HUDEP-2 (cell line): ENCODE data around the gene SEC14L1.

ENCODE experiments used
- DNase-seq, 76 experiments: peaks; one replicate each; lab custom pipeline; 2025; ENCODE audit not compliant: unreplicated experiment in 76 of 76; lab: John Stamatoyannopoulos, UW

SEC14L1 gene

DNA sequence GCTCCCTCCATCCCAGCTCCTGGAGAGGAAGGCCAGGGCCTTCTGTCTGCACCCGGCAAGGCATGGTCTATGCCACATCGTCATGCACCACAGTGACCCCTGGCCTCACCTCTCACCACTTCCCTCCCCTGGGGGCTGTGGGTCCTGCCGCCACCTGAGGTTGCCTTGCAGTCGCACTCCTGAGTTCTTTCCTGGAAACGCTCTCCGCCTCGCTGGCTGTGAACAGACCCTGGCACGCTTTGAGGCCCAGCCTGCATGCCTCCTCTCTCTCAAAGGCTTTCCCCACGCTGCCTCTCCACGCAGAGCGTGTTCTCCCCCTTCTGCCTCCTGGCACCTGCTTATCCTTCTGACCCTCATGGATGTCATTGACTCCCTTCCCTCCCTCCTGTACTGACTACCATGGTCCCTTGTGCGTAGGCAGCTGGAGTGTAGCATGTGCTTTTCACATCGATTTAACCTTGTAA is 45.4 kb downstream of the SEC14L1 start:
- DNase-seq: no peak

- DNase-seq: no peak
Observed at GRCh38 chr17:77188084-77189066, 47.6 kb downstream of the SEC14L1 start.

DNA sequence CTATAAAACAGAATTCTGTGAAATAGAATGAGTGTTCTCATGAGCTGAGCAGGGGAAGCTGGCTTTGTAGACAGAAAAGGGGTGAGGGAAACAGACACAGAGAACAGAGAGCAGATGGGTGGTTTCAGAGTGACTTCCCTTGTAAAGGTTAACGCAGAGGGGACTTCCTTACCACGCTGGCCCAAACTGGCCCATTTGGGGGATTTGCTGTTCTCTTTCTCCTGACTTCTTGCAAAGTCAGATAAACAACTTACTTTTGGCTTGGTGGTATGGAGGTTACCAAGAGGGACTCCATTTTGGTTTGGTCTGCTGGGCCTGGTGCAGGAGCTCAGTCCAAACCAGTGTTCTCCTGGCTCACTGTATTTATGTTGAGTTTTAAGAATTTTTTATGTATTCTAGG is 48.4 kb downstream of the SEC14L1 start:
- no peak for DNase-seq

GRCh38 chr17:77190576-77190975 is 49.8 kb downstream of the SEC14L1 start:
- no peak for DNase-seq

DNA sequence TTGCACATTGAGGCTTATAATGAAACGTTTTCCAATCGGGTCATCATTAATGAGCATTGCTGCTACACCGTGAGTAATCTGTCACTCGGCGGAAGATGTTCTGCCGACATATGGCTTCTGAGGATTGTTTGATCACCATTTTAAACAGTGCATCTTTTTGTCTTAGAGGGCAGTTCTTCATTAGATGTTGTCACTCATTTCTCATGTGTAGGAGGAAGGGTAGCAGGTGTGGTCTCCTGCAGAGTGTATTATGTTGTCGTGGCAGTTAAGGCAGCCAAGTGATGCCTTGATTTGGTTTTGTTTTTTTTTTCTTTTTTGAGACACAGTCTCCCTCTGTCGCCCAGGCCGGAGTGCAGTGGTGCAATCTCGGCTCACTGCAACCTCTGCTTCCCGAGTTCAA is 50.5 kb downstream of the SEC14L1 start:
- no peak for DNase-seq

- no peak for DNase-seq
Observed at GRCh38 chr17:77193653-77194052, 52.9 kb downstream of the SEC14L1 start.

DNA sequence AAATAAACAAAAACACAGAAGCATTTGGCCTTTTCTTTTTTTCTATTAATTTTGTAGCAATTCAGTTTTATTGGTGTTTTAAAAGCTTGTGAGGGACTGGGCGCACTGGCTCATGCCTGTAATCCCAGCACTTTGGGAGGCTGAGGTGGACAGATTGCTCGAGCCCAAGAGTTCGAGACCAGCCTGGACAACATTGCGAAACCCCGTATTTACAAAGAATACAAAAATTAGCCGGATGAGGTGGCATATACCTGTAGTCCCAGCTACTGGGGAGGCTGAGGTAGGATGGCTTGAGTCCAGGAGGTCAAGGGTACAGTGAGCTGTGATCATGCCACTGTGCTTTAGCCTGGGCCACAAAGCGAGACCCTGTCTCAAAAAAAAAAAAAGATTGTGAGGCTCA is 53.4 kb downstream of the SEC14L1 start:
- DNase-seq: no peak

DNA sequence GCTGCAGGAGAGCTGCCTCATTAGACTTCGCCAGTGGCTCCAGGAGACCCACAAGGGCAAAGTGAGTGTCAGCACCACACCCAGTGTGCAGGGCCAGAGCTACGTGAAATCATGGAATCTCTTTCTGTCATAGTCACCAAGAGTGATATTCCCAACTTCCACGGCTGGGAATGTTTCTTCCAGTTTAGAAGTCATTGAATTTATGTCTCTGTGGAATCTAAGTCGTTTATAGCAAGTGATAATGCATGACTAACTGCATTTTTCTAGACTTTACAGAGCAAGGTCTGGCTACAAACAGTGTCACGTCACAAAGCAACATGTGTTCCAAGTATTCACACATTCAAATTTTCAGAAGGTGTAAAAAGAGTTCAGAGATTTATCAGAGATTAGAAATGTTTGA is 55.5 kb downstream of the SEC14L1 start:
- DNase-seq: no peak

DNA sequence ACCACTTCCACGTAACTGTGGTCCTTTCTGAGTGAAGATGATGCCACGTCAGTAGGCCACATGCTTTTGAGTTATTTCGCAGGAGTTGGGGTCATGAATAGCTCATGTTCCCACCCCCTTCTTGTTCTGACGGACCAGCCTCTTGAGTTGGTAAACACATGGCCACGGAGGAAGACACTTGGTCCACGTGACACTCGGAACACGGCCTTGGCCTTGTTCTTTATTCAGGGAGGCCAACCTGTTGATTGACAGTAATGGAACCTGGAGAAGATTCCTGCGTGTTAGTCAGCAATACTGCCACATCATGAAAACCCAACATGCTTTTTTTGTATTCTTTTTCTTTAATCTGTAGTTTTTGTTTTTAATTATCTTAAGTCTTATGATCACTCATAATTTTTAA is 56.3 kb downstream of the SEC14L1 start:
- DNase-seq: no peak

GRCh38 chr17:77200711-77201110 is 59.9 kb downstream of the SEC14L1 start:
- DNase-seq: peak in 1 of 76 experiments; percentile 1

DNA sequence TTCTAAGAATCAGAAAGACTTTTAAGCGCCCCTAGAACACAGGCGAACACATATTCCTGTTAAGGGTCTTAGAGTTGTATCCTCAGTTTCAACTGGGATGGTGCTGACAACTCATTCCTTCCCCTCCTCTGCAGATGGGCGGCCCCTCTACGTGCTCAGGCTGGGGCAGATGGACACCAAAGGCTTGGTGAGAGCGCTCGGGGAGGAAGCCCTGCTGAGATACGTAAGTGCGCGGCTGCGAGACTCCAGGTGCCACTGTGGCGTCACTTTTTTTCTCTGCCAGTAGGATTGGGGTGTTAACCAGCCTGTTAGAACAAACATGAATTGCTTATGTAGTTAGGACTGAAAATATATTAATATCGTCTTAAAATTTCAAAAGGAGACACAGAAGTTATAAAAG is 62.7 kb downstream of the SEC14L1 start:
- no peak for DNase-seq

GRCh38 chr17:77203846-77204245 is 63.1 kb downstream of the SEC14L1 start:
- DNase-seq: no peak

- no peak for DNase-seq
Observed at GRCh38 chr17:77204536-77204935, 63.8 kb downstream of the SEC14L1 start.

DNA sequence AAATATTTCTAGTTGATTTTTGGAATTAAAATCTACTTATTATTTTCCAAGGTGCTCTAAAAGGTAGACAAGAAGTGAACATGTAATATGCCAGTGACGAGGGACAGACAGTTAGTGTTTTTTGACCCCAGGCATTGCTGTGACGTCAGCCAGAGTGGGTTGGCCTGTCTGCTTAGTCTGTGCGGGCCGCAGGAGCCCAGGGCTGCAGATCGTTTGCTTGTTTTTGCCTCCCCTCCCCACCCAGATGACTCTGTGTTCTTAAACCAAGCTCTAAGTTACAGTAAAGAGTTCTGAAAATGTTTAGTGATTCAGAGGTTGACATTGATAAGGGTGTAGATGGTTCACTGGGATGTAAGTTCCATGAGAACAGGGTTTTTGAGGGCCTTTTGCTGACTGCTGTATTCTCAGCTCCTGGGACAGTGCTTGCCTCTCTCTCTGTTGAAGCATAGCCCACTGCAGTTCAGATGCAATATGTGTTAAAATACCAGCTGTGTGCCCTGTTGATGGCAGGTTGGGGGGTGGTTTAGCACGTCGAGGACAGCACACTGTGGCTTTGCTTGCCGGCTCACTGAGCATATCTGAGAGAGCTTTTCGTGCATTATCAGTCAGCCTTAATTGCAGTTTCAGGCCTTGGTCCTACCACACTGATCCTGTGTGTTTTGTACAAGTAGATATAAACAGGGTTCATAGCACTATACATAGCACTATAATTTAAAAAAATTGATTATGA is 64.8 kb downstream of the SEC14L1 start:
- DNase-seq: no peak

- no peak for DNase-seq
Observed at GRCh38 chr17:77206158-77206956, 65.6 kb downstream of the SEC14L1 start.

- no peak for DNase-seq
Observed at GRCh38 chr17:77207689-77208216, 67.0 kb downstream of the SEC14L1 start.

DNA sequence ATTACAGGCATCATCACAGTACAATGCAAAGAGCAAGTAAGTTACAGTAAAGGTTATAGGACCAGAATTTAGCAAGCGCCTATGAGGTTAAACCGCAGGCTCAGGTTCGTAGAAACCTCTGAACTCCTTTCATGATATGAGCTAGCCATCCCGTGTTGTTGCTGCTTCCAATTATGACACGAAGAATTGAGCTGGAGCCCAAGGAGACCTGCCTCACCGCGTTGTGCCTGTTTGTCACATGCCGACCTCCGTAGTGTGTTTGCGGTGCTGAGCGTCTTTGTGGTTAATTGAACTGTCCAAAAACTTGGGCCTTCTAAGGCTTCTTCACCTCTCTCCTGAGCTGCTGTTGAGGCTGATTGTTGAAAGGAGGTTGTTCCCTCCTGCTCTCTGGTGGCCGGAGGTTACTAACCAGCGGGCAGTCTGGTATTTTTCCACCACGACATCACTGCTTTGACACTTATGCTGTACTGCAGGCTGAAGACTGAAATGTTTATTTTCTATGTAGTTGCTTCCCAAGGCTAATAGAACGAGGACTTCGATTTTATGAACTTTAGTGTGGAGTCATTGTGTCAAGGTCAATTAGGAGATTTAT is 67.5 kb downstream of the SEC14L1 start:
- no peak for DNase-seq

DNA sequence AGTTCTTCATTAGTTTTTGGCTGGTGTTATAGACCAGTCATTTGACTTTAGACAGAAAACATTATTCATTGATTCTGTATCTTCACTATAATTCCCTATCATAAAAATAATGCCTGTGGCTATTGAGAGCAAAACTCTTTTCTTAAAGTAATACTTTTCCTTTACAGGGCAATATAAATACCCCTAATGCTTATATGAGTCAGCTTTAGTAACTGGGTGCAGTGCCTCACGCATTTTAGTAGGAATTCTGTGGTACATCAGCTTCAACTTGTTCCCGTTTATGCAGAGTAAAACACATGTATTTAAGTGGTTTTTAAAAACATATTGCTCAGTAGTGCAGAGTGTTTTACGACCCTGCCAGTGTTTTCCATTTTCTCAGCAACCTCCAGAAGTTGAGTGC is 68.1 kb downstream of the SEC14L1 start:
- no peak for DNase-seq

DNA sequence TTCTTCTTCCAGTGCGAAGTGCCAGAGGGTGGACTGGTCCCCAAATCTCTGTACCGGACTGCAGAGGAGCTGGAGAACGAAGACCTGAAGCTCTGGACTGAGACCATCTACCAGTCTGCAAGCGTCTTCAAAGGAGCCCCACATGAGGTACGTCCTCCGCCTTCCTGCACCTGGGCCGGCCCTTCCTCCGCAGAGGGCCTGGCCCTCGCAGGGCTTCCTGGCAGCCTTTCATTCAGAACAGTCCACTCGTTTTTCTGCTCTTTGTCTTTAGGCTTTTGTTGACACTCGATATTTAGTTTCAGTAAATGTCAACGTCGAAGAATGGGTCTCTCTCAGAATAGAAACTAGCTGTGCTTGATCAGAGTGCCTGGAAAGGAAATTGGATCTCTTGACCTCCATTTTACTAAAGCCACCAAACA is 68.6 kb downstream of the SEC14L1 start:
- no peak for DNase-seq

DNA sequence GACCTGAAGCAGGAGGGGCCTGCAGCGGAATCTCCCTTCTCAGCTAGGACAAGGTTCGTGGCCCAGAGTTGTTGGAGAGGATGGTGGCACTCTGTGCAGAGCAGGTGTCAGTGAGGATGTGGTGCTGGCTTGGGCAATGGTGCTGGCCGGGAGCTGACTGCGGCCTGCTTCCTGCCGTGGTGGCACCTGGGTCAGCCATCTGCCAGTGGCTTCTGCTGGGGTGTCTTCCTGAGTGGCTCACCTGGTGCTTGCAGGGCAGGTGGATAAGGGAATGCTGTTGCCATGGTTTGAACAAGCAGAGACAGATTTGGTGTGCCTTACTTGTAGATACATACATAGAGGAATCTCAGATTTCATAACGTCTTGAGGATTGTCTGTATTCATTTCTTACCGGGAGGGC is 69.6 kb downstream of the SEC14L1 start:
- DNase-seq: no peak
